ENCODE data around the gene F2RL3. TPM values are rescaled to one million over a fixed set of nuclear protein-coding genes. Genes with fewer than 3 reads are reported as not detected.

The F2RL3 gene
- total and polyA plus RNA-seq, 2 of the 8 experiments (the other 6 are each of a cell fraction or from before 2014, with no cell fraction given), result not detected

GRCh38 chr19:16882146-16882545, 6.7 kb upstream of the F2RL3 start:
- WGBS, 2 experiments (ENCODE audit: extremely low coverage in 1 of 2, insufficient coverage in 1 of 2, insufficient read length in 1 of 2, insufficient replicate concordance in 2 of 2, low coverage in 1 of 2, low lambda C conversion rate in 2 of 2, missing lambda C conversion rate in 1 of 2), result 86% methylated on average over 3 of the region's 3 CpGs; no CpG with 5 or more reads in 1 of the 2 experiments
- POLR2A ChIA-PET (ENCODE audit: partially characterized antibody), result no interaction called here
- no peak overlapping the region for H4K5ac ChIP-seq (ENCODE audit: insufficient read length, low read depth, low read length)
- no peak overlapping the region for H3K23ac ChIP-seq (ENCODE audit: insufficient read length)
- no peak overlapping the region for H3K4ac ChIP-seq (replicated peaks; ENCODE audit: insufficient read length, low read depth, low read length)
- H2BK120ac ChIP-seq (replicated peaks; ENCODE audit: low read depth, low read length), result no peak overlapping the region
- no peaks in the 10 kb centered on the region for H3K23me2 ChIP-seq (ENCODE audit: low read depth, low read length)
- CTCF ChIA-PET (ENCODE audit: partially characterized antibody), result interaction anchor here (1.6 kb wide), 1 partner anchor 16 kb away, joined by 3 read pairs; no protein-coding TSS in a partner anchor
- no peak overlapping the region for H3K4me3 ChIP-seq (ENCODE audit: extremely low read depth in 1 of 4, insufficient read depth in 2 of 4, low read depth in 3 of 4, low read length in 4 of 4)
- no peaks in the 10 kb centered on the region for H3K79me1 ChIP-seq (ENCODE audit: low read depth, low read length)
- peaks cover 4 to 19% of the 10 kb centered on the region in 2 experiments for H3K9me3 ChIP-seq (ENCODE audit: insufficient read depth in 2 of 2, low read depth in 1 of 2, low read length in 1 of 2)
- no peak overlapping the region for H2BK15ac ChIP-seq (ENCODE audit: low read length)
- no peaks in the 10 kb centered on the region for H3K27me3 ChIP-seq (replicated peaks in 1 of 4; ENCODE audit: control insufficient read depth in 3 of 4, extremely low read depth in 1 of 4, insufficient read depth in 3 of 4, low read length in 3 of 4)
- H4K91ac ChIP-seq (replicated peaks; ENCODE audit: insufficient read length, low read length), result no peak overlapping the region
- no peaks in the 10 kb centered on the region for H3K4me1 ChIP-seq (replicated peaks in 1 of 4; ENCODE audit: control insufficient read depth in 3 of 4, insufficient read depth in 4 of 4, low read length in 3 of 4)
- no peak overlapping the region for H2AFZ ChIP-seq (ENCODE audit: low read length)
- no peak overlapping the region for H3K27ac ChIP-seq (ENCODE audit: low read depth, low read length)
- no peak overlapping the region for H3K4me2 ChIP-seq (ENCODE audit: insufficient read depth in 1 of 2, low read depth in 2 of 2, low read length in 2 of 2)
- no peak overlapping the region for H2BK20ac ChIP-seq (ENCODE audit: low read length)
- no peak overlapping the region for H3K56ac ChIP-seq (replicated peaks; ENCODE audit: insufficient read length, low read depth, low read length)
- no peaks in the 10 kb centered on the region for H3K79me2 ChIP-seq (ENCODE audit: control insufficient read depth in 1 of 2, insufficient read depth in 2 of 2, low read length in 2 of 2)
- no peak overlapping the region for H3K9ac ChIP-seq (replicated peaks in 1 of 4; ENCODE audit: extremely low read depth in 1 of 4, low read depth in 3 of 4, low read length in 3 of 4)
- DNase-seq (ENCODE audit: low read depth in 1 of 2, low spot score in 2 of 2) (no peak), FAIRE-seq (no peak)
- H4K20me1 ChIP-seq (replicated peaks in 1 of 2; ENCODE audit: control insufficient read depth in 1 of 2, insufficient read depth in 2 of 2, low read length in 2 of 2), result peaks cover 0 to 2% of the 10 kb centered on the region in 2 experiments
- H2AK5ac ChIP-seq (ENCODE audit: low read depth, low read length), result no peak overlapping the region
- H2BK5ac ChIP-seq (ENCODE audit: low read depth, low read length), result no peak overlapping the region
- H4K8ac ChIP-seq (ENCODE audit: extremely low read depth, insufficient read depth, low read length), result no peak overlapping the region
- H2BK12ac ChIP-seq (ENCODE audit: low read depth, low read length), result no peak overlapping the region
- no peak overlapping the region for H3K14ac ChIP-seq (ENCODE audit: insufficient read length)
- peaks cover 6 to 29% (median 16%) of the 10 kb centered on the region in 4 experiments; a peak in 6 of 8 replicates for H3K36me3 ChIP-seq (ENCODE audit: control insufficient read depth in 2 of 4, insufficient read depth in 4 of 4, low read length in 3 of 4)
- no peak overlapping the region for H3K18ac ChIP-seq (ENCODE audit: extremely low read depth, low read length)
- TF ChIP-seq JUN (IDR thresholded peaks at IDR 0.05; ENCODE audit: low read depth, low read length) (no peak), CBX8 (IDR thresholded peaks at IDR 0.05; ENCODE audit: borderline replicate concordance, low read depth, low read length) (no peak), FOSL1 (IDR thresholded peaks at IDR 0.05; ENCODE audit: insufficient read depth, low read depth, low read length) (no peak), ATF2 (IDR thresholded peaks at IDR 0.05; ENCODE audit: low read length) (no peak), EGR1 (IDR thresholded peaks at IDR 0.05; ENCODE audit: borderline replicate concordance, low read depth, low read length) (no peak), SIX5 (IDR thresholded peaks at IDR 0.05; ENCODE audit: low read depth, low read length) (no peak), POLR2A (IDR thresholded peaks at IDR 0.05; ENCODE audit: control extremely low read depth in 1 of 2, low read depth in 2 of 2, low read length in 2 of 2) (no peak), SRF (IDR thresholded peaks at IDR 0.05; ENCODE audit: low read depth, low read length) (no peak), GABPA (IDR thresholded peaks at IDR 0.05; ENCODE audit: borderline replicate concordance, insufficient read depth, low read length) (no peak), POLR2AphosphoS5 (IDR thresholded peaks at IDR 0.05; ENCODE audit: low read depth, low read length) (no peak), SAP30 (IDR thresholded peaks at IDR 0.05; ENCODE audit: insufficient read depth, insufficient replicate concordance, low read length) (no peak), TCF12 (IDR thresholded peaks at IDR 0.05; ENCODE audit: low read depth, low read length) (no peak), BCL11A (IDR thresholded peaks at IDR 0.05; ENCODE audit: low read depth in 2 of 2, low read length in 2 of 2) (no peak)

All from H1 (cell line).